Measurements from ENCODE around the gene ARR3. TPM values are rescaled to one million over a fixed set of nuclear protein-coding genes. Genes with fewer than 3 reads are reported as not detected.

The ARR3 gene
- polyA plus RNA-seq, 1 donor (not counting 4 experiments of a cell fraction or from before 2014, with no cell fraction given) = not detected

DNA sequence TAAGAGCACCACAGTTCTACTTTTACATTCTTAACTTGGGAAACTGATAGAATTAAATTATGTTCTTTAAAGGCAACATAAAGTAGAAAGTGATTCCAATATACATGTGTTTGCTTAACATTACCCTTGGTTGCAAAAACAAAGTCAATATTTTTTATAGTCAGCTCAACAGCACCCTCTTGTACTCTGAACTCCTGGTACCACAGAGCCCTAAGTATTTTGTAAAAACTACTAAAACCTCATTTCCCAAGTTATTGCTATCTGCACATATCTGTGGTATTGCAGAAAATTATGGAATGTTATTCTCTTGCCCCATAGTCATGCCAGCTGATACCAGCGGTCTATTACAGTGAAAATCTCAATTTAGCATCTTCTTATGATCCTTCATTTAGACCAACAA lies 24.7 kb downstream of the ARR3 start:
- FAIRE-seq (no peak), DNase-seq (ENCODE audit: low read depth, low spot score) (no peak)
- no peaks in the 10 kb centered on the region for H3K36me3 ChIP-seq (ENCODE audit: control insufficient read depth in 2 of 2, extremely low read depth in 1 of 2, insufficient read depth in 2 of 2, low read length in 2 of 2)
- H3K27ac ChIP-seq (ENCODE audit: control insufficient read depth, insufficient read depth, low read length) = no peak overlapping the region
- H3K4me1 ChIP-seq (ENCODE audit: control insufficient read depth, extremely low read depth, insufficient read depth, low read length) = peaks cover 15% of the 10 kb centered on the region
- TF ChIP-seq CTCF (optimal IDR thresholded peaks at IDR 0.05 in 1 of 3, IDR thresholded peaks at IDR 0.05 in 1 of 3, conservative IDR thresholded peaks at IDR 0.05 in 1 of 3; ENCODE audit: extremely low read depth in 1 of 3, insufficient read depth in 2 of 3, low read length in 3 of 3) = no peak
- TF ChIP-seq EZH2 (IDR thresholded peaks at IDR 0.05; ENCODE audit: low read length) = no peak
- H3K4me3 ChIP-seq (ENCODE audit: control insufficient read depth in 2 of 3, extremely low read depth in 1 of 3, insufficient read depth in 2 of 3, low read depth in 1 of 3, low read length in 3 of 3) = no peak overlapping the region
- H3K9ac ChIP-seq (ENCODE audit: control insufficient read depth, extremely low read depth, insufficient read depth, low read length) = no peak overlapping the region
- peaks cover 14% of the 10 kb centered on the region for H3K79me2 ChIP-seq (ENCODE audit: control insufficient read depth, insufficient read depth, low read length)
- no peak overlapping the region for H3K4me2 ChIP-seq (ENCODE audit: control insufficient read depth, extremely low read depth, insufficient read depth, low read depth, low read length)
- dilution Hi-C loops (cut with MboI; ENCODE audit: extremely low pct_ligation_motif_present, low sequenced_read_pairs) = no loop called here
- H3K9me1 ChIP-seq (ENCODE audit: control insufficient read depth, extremely low read depth, insufficient read depth, low read length) = no peaks in the 10 kb centered on the region
- H3K27me3 ChIP-seq (ENCODE audit: control insufficient read depth, extremely low read depth, insufficient read depth, low read length) = no peaks in the 10 kb centered on the region
- H4K20me1 ChIP-seq (ENCODE audit: control insufficient read depth, extremely low read depth, insufficient read depth, low read length) = no peaks in the 10 kb centered on the region
- no peak overlapping the region for H2AFZ ChIP-seq (ENCODE audit: control insufficient read depth, low read length)
- H3K9me3 ChIP-seq (ENCODE audit: control insufficient read depth, low read depth, low read length) = no peaks in the 10 kb centered on the region

GRCh38 chrX:70293621-70294020 lies 25.5 kb downstream of the ARR3 start:
- no peak overlapping the region for H3K4me3 ChIP-seq (ENCODE audit: control insufficient read depth in 2 of 3, extremely low read depth in 1 of 3, insufficient read depth in 2 of 3, low read depth in 1 of 3, low read length in 3 of 3)
- no peak overlapping the region for H3K9ac ChIP-seq (ENCODE audit: control insufficient read depth, extremely low read depth, insufficient read depth, low read length)
- peaks cover 14% of the 10 kb centered on the region for H3K79me2 ChIP-seq (ENCODE audit: control insufficient read depth, insufficient read depth, low read length)
- H3K36me3 ChIP-seq (ENCODE audit: control insufficient read depth in 2 of 2, extremely low read depth in 1 of 2, insufficient read depth in 2 of 2, low read length in 2 of 2) = no peaks in the 10 kb centered on the region
- DNase-seq (ENCODE audit: low read depth, low spot score) = no peak
- no peak overlapping the region for H3K27ac ChIP-seq (ENCODE audit: control insufficient read depth, insufficient read depth, low read length)
- no peaks in the 10 kb centered on the region for H3K9me1 ChIP-seq (ENCODE audit: control insufficient read depth, extremely low read depth, insufficient read depth, low read length)
- H4K20me1 ChIP-seq (ENCODE audit: control insufficient read depth, extremely low read depth, insufficient read depth, low read length) = no peaks in the 10 kb centered on the region
- H3K9me3 ChIP-seq (ENCODE audit: control insufficient read depth, low read depth, low read length) = no peaks in the 10 kb centered on the region
- no peaks in the 10 kb centered on the region for H3K27me3 ChIP-seq (ENCODE audit: control insufficient read depth, extremely low read depth, insufficient read depth, low read length)
- H2AFZ ChIP-seq (ENCODE audit: control insufficient read depth, low read length) = no peak overlapping the region
- TF ChIP-seq CTCF (optimal IDR thresholded peaks at IDR 0.05 in 1 of 3, IDR thresholded peaks at IDR 0.05 in 1 of 3, conservative IDR thresholded peaks at IDR 0.05 in 1 of 3; ENCODE audit: extremely low read depth in 1 of 3, insufficient read depth in 2 of 3, low read length in 3 of 3) (no peak), EZH2 (IDR thresholded peaks at IDR 0.05; ENCODE audit: low read length) (no peak)
- H3K4me1 ChIP-seq (ENCODE audit: control insufficient read depth, extremely low read depth, insufficient read depth, low read length) = peaks cover 15% of the 10 kb centered on the region
- H3K4me2 ChIP-seq (ENCODE audit: control insufficient read depth, extremely low read depth, insufficient read depth, low read depth, low read length) = no peak overlapping the region
- dilution Hi-C loops (cut with MboI; ENCODE audit: extremely low pct_ligation_motif_present, low sequenced_read_pairs) = no loop called here
- no peak for FAIRE-seq
